H1 (cell line): ENCODE results near the gene R3HDM4. TPM values are rescaled to one million over a fixed set of nuclear protein-coding genes. Genes with fewer than 3 reads are reported as not detected.

Source experiments
- CTCF ChIA-PET: fragments of 300-600 bp; sonication (Branson Sonifier 250); formaldehyde crosslinking; loops from one replicate; lab custom pipeline; 2021; ENCODE audit not compliant: partially characterized antibody; lab: Charles Lee
- POLR2A ChIA-PET: fragments of 300-600 bp; sonication (Branson Sonifier 250); formaldehyde crosslinking; loops from one replicate; lab custom pipeline; 2021; ENCODE audit warnings: inconsistent platforms; ENCODE audit not compliant: partially characterized antibody; lab: Charles Lee
- DNase-seq, 2 experiments: peaks; one replicate each; pipeline versions ENCODE4 v3.0.0 to v3.0.0-alpha.2; 2010 to 2022; ENCODE audit warnings: low spot score in 2 of 2, low read depth in 1 of 2, mixed read lengths in 1 of 2
- FAIRE-seq: peaks from 2 replicates; lab custom pipeline; 2011; peaks lifted over from hg19 to GRCh38; lab: Jason Lieb, UNC
- H2AFZ ChIP-seq: 2 replicates; pipeline ENCODE4 v1.8.1; 2012; ENCODE audit warnings: low read length, inconsistent platforms
- H2AK5ac ChIP-seq: 2 replicates; pipeline ENCODE4 v1.6.1; 2013; ENCODE audit warnings: low read depth, low read length
- H2BK120ac ChIP-seq: replicated peaks from 2 replicates; pipeline ENCODE3; 2013; ENCODE audit warnings: low read depth, low read length, inconsistent platforms
- H2BK12ac ChIP-seq: 2 replicates; pipeline ENCODE4 v1.6.1; 2013; ENCODE audit warnings: low read depth, low read length
- H2BK15ac ChIP-seq: 2 replicates; pipeline ENCODE4 v1.6.1; 2013; ENCODE audit warnings: low read length
- H2BK20ac ChIP-seq: 2 replicates; pipeline ENCODE4 v1.6.1; 2013; ENCODE audit warnings: low read length
- H2BK5ac ChIP-seq: 2 replicates; pipeline ENCODE4 v1.6.1; 2013; ENCODE audit warnings: low read depth, low read length
- H3K14ac ChIP-seq: 2 replicates; pipeline ENCODE4 v1.6.1; 2013; ENCODE audit warnings: inconsistent platforms; ENCODE audit not compliant: insufficient read length
- H3K18ac ChIP-seq: 2 replicates; pipeline ENCODE4 v1.6.1; 2013; ENCODE audit warnings: low read length; ENCODE audit errors: extremely low read depth
- H3K23ac ChIP-seq: 2 replicates; pipeline ENCODE4 v1.6.1; 2013; ENCODE audit warnings: inconsistent platforms; ENCODE audit not compliant: insufficient read length
- H3K23me2 ChIP-seq: 2 replicates; pipeline ENCODE4 v1.6.1; 2013; ENCODE audit warnings: low read depth, low read length
- H3K27ac ChIP-seq: 2 replicates; pipeline ENCODE4 v1.6.1; 2011; ENCODE audit warnings: low read depth, low read length, inconsistent platforms
- H3K27me3 ChIP-seq, 4 experiments: replicated peaks in 1 of 4; 1 replicate in 1 of 4; 2 replicates in 3 of 4; pipeline versions ENCODE4 v1.6.1 to v1.8.1; 2011 to 2013; ENCODE audit warnings: low read length in 3 of 4, mild to moderate bottlenecking in 3 of 4, inconsistent platforms in 2 of 4, mixed read lengths in 2 of 4, moderate library complexity in 1 of 4; ENCODE audit not compliant: control insufficient read depth in 3 of 4, insufficient read depth in 3 of 4; ENCODE audit errors: extremely low read depth in 1 of 4
- H3K36me3 ChIP-seq, 4 experiments: 2 replicates each; pipeline versions ENCODE4 v1.6.1 to v1.8.1; 2011 to 2013; ENCODE audit warnings: mild to moderate bottlenecking in 4 of 4, low read length in 3 of 4, moderate library complexity in 2 of 4, control low read depth in 1 of 4, inconsistent platforms in 1 of 4; ENCODE audit not compliant: insufficient read depth in 4 of 4, control insufficient read depth in 2 of 4
- H3K4ac ChIP-seq: replicated peaks from 2 replicates; pipeline ENCODE3; 2013; ENCODE audit warnings: low read length, low read depth, mixed read lengths, inconsistent platforms; ENCODE audit not compliant: insufficient read length
- H3K4me1 ChIP-seq, 4 experiments: replicated peaks in 1 of 4; 1 replicate in 1 of 4; 2 replicates in 3 of 4; pipeline versions ENCODE4 v1.6.1 to v1.8.1; 2011 to 2013; ENCODE audit warnings: low read length in 3 of 4, inconsistent platforms in 2 of 4, mixed read lengths in 1 of 4; ENCODE audit not compliant: insufficient read depth in 4 of 4, control insufficient read depth in 3 of 4
- H3K4me2 ChIP-seq, 2 experiments: 2 replicates each; pipeline versions ENCODE4 v1.6.1 to v1.8.1; 2011 to 2013; ENCODE audit warnings: low read depth in 2 of 2, low read length in 2 of 2, control low read depth in 1 of 2, inconsistent platforms in 1 of 2, mild to moderate bottlenecking in 1 of 2; ENCODE audit not compliant: insufficient read depth in 1 of 2
- H3K4me3 ChIP-seq, 4 experiments: fragments of 200-600, 300-600 bp in 1 of 4; sonication (generic), shearing (Covaris generic), sonication (Bioruptor Twin) in 1 of 4; 2 replicates each; pipeline versions ENCODE4 v1.5.1 to v1.8.1; 2011 to 2016; ENCODE audit warnings: low read length in 4 of 4, low read depth in 3 of 4, control low read depth in 2 of 4, inconsistent platforms in 2 of 4, mild to moderate bottlenecking in 2 of 4, mixed read lengths in 1 of 4, moderate library complexity in 1 of 4; ENCODE audit not compliant: insufficient read depth in 2 of 4; ENCODE audit errors: extremely low read depth in 1 of 4
- H3K56ac ChIP-seq: replicated peaks from 2 replicates; pipeline ENCODE3; 2013; ENCODE audit warnings: low read depth, mild to moderate bottlenecking, mixed read lengths, low read length, inconsistent platforms; ENCODE audit not compliant: insufficient read length
- H3K79me1 ChIP-seq: 2 replicates; pipeline ENCODE4 v1.6.1; 2013; ENCODE audit warnings: low read depth, low read length, control low read depth
- H3K79me2 ChIP-seq, 2 experiments: 2 replicates each; pipeline versions ENCODE4 v1.6.1 to v1.8.1; 2012 to 2013; ENCODE audit warnings: low read length in 2 of 2, mild to moderate bottlenecking in 2 of 2, inconsistent platforms in 1 of 2; ENCODE audit not compliant: insufficient read depth in 2 of 2, control insufficient read depth in 1 of 2
- H3K9ac ChIP-seq, 4 experiments: replicated peaks in 1 of 4; 1 replicate in 1 of 4; 2 replicates in 3 of 4; pipeline versions ENCODE4 v1.6.1 to v1.8.1; 2011 to 2013; ENCODE audit warnings: low read depth in 3 of 4, low read length in 3 of 4, control low read depth in 2 of 4, mild to moderate bottlenecking in 2 of 4, moderate library complexity in 2 of 4, inconsistent platforms in 1 of 4; ENCODE audit errors: extremely low read depth in 1 of 4
- H3K9me3 ChIP-seq, 2 experiments: 2 replicates each; pipeline versions ENCODE4 v1.6.1 to v1.8.1; 2012 to 2013; ENCODE audit warnings: mild to moderate bottlenecking in 2 of 2, moderate library complexity in 2 of 2, control low read depth in 1 of 2, inconsistent platforms in 1 of 2, low read depth in 1 of 2, low read length in 1 of 2, mixed read lengths in 1 of 2; ENCODE audit not compliant: insufficient read depth in 2 of 2
- H4K20me1 ChIP-seq, 2 experiments: replicated peaks in 1 of 2; 2 replicates each; pipeline versions ENCODE3 to v1.8.1; 2011 to 2013; ENCODE audit warnings: inconsistent platforms in 2 of 2, low read length in 2 of 2, mild to moderate bottlenecking in 1 of 2; ENCODE audit not compliant: insufficient read depth in 2 of 2, control insufficient read depth in 1 of 2
- H4K5ac ChIP-seq: 2 replicates; pipeline ENCODE4 v1.6.1; 2013; ENCODE audit warnings: low read length, low read depth, mixed read lengths, inconsistent platforms; ENCODE audit not compliant: insufficient read length
- H4K8ac ChIP-seq: 2 replicates; pipeline ENCODE4 v1.8.0; 2013; ENCODE audit warnings: mild to moderate bottlenecking, moderate library complexity, low read length, inconsistent platforms; ENCODE audit not compliant: insufficient read depth; ENCODE audit errors: extremely low read depth
- H4K91ac ChIP-seq: replicated peaks from 2 replicates; pipeline ENCODE3; 2013; ENCODE audit warnings: low read length, mixed read lengths, inconsistent platforms; ENCODE audit not compliant: insufficient read length
- HDAC6 ChIP-seq: IDR thresholded peaks from one replicate; pipeline ENCODE4 v1.7.1; 2012; ENCODE audit warnings: low read depth, mild to moderate bottlenecking, inconsistent platforms, low read length, moderate library complexity
- POU5F1 ChIP-seq: IDR thresholded peaks from 2 replicates; pipeline ENCODE4 v1.6.1; 2011; ENCODE audit warnings: low read depth, mild to moderate bottlenecking, low read length, moderate library complexity
- TEAD4 ChIP-seq: IDR thresholded peaks from 2 replicates; pipeline ENCODE4 v1.6.1; 2012; ENCODE audit warnings: low read depth, low read length, inconsistent platforms, mixed read lengths
- WGBS, 2 experiments: shearing (Covaris generic) in 1 of 2; methylation state at CpG; one replicate each; pipeline versions ENCODE4 v1.1.6 to v1.1.7; 2013 to 2015; ENCODE audit warnings: low lambda C conversion rate in 2 of 2, mixed read lengths in 2 of 2, inconsistent platforms in 1 of 2, low coverage in 1 of 2, missing lambda C conversion rate in 1 of 2; ENCODE audit not compliant: insufficient replicate concordance in 2 of 2, insufficient coverage in 1 of 2, insufficient read length in 1 of 2; ENCODE audit errors: extremely low coverage in 1 of 2, missing lambda C conversion rate in 1 of 2; 5-methylcytosine and 5-hydroxymethylcytosine counted together
- polyA plus RNA-seq, 7 experiments: library from polyadenylated mRNA; depleted of rRNA in 3 of 7; stranded (reverse) in 5 of 7; unstranded in 2 of 7; fragments of >200 nt in 5 of 7; fragments of 200-250 nt in 2 of 7; gene quantifications; 1 replicate in 5 of 7; 2 replicates in 1 of 7; 4 replicates in 1 of 7; pipeline versions ENCODE4 v1.2.1 to v1.2.3, GENCODE V29; 2011 to 2013; ENCODE audit warnings: missing spikeins in 2 of 7, mixed read lengths in 2 of 7
- total RNA-seq: library from RNA; stranded (reverse); fragmentation: NEBNext Ultra II Directional; extraction: Animal tissue kit (Norgen Biotek cat#: 25700); gene quantifications from 2 replicates; pipeline ENCODE4 v1.2.1, GENCODE V29; 2021

Gene R3HDM4
- total and polyA plus RNA-seq, 2 of the 8 experiments (the other 6 are each of a cell fraction or from before 2014, with no cell fraction given) = 76.8 to 102 TPM

- peaks cover 0 to 1% of the 10 kb centered on the region in 2 experiments for H4K20me1 ChIP-seq
- H2AK5ac ChIP-seq = 0 out of 2 replicates have a peak overlapping the region, but pooled peaks have one; percentile 28
- peaks cover 11% of the 10 kb centered on the region for H3K79me1 ChIP-seq
- peak overlapping the region; percentile 87 for H4K91ac ChIP-seq
- no peak overlapping the region for H3K4ac ChIP-seq
- H3K4me1 ChIP-seq = peaks cover 5 to 52% (median 28%) of the 10 kb centered on the region in 4 experiments
- CTCF ChIA-PET = interaction anchor here (0.6 to 3.6 kb wide), 8 partner anchors 9 to 264 kb away, joined by 3 to 16 read pairs (median 3); no protein-coding TSS in a partner anchor
- no peaks in the 10 kb centered on the region for H3K36me3 ChIP-seq
- no peak overlapping the region for H3K23ac ChIP-seq
- H3K27me3 ChIP-seq = no peaks in the 10 kb centered on the region
- no peak overlapping the region for H2AFZ ChIP-seq
- H3K9ac ChIP-seq = no peak overlapping the region; a peak in 1 of 7 replicates
- peak overlapping the region; percentile 48; the same call in 1 of the 2 replicates for H2BK20ac ChIP-seq
- H3K14ac ChIP-seq = no peak overlapping the region
- WGBS, 2 experiments = 89% methylated on average over 46 of the region's 55 CpGs; no CpG with 5 or more reads in 1 of the 2 experiments
- peak overlapping the region; percentile 33 for H2BK120ac ChIP-seq
- H3K23me2 ChIP-seq = no peaks in the 10 kb centered on the region; the same call in 1 of the 2 replicates
- TF ChIP-seq HDAC6 (no peak), POU5F1 (no peak), TEAD4 (0 out of 2 replicates have a peak, but pooled peaks have one; percentile 44)
- H2BK12ac ChIP-seq = peak overlapping the region; percentile 75; the same call in 1 of the 2 replicates
- FAIRE-seq (no peak), DNase-seq (no peak)
- POLR2A ChIA-PET = interaction anchor here (0.6 to 2.3 kb wide), 11 partner anchors 9 to 93 kb away, joined by 3 to 10 read pairs (median 3); partner anchors contain the start of genes CNN2 and WDR18
- H3K79me2 ChIP-seq = peaks cover 0 to 29% of the 10 kb centered on the region in 2 experiments; a peak in 1 of 4 replicates
- peak overlapping the region; percentile 51; the same call in 1 of the 2 replicates for H3K27ac ChIP-seq
- peak overlapping the region; percentile 53 for H4K8ac ChIP-seq
- no peak overlapping the region for H3K56ac ChIP-seq
- H3K4me2 ChIP-seq = no peak overlapping the region; a peak in 1 of 4 replicates
- peak overlapping the region; percentile 83 for H3K18ac ChIP-seq
- H2BK5ac ChIP-seq = peak overlapping the region; percentile 78
- no peaks in the 10 kb centered on the region for H3K9me3 ChIP-seq
- no peak overlapping the region for H3K4me3 ChIP-seq
- H4K5ac ChIP-seq = peak overlapping the region; percentile 36
- H2BK15ac ChIP-seq = 0 out of 2 replicates have a peak overlapping the region, but pooled peaks have one; percentile 88
These were observed 43.1 kb upstream of the R3HDM4 start for GRCh38 chr19:955803-956765.
